HG03039 (cell line): ENCODE data around the gene HNRNPF.
A peak's percentile ranks its signal among the peaks of the same experiment; 100 is the strongest.
"Not testable (repeated sequence)": the region's sequence is repeated elsewhere in the genome, so short reads cannot be mapped to it uniquely, and the experiment has no call there.

Source experiments
- ATAC-seq: cut with Tn5 transposase; IDR thresholded peaks from one replicate; pipeline ENCODE4 v1.9.1; 2021; ENCODE audit warnings: mild to moderate bottlenecking, moderate library complexity; ENCODE audit not compliant: unreplicated experiment

Gene HNRNPF

DNA sequence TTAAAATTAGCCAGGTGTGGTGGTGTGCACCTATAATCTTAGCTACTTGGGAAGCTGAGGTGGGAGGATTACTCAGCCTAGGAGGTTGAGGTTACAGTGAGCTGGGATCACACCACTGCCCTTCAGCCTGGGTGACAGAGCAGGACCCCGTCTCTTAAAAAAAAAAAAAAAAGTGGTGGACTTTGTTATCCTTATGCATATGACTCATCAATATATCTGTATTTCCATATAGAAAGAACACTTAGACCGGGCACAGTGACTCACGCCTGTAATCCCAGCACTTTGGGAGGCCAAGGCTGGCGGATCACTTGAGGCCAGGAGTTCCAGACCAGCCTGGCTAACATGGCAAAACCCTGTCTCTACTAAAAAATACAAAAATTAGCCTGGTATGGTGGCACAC, 13.0 kb upstream of the HNRNPF start:
- ATAC-seq: not testable (repeated sequence)

GRCh38 chr10:43421519-43421918, 12.5 kb upstream of the HNRNPF start:
- ATAC-seq: no peak

DNA sequence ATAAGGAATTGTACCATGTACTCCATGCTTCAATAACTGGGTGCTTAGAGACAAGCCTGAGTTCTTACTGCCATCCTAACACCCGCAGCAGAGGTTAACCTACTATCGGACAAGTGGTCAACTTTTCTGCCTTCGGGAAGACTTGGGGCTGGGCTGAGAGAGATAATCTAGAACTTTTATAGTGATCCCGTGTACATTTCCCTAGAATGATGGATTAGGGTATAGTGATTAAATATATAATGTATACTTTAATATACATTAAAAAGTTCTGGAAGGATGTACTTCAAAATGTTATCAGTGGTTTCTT, 12.2 kb upstream of the HNRNPF start:
- no peak for ATAC-seq

GRCh38 chr10:43420369-43421200, 11.6 kb upstream of the HNRNPF start:
- peak; percentile 78 for ATAC-seq

GRCh38 chr10:43419997-43420368, 11.0 kb upstream of the HNRNPF start:
- ATAC-seq: no peak

GRCh38 chr10:43417950-43418768, 9.2 kb upstream of the HNRNPF start:
- ATAC-seq: no peak

- ATAC-seq: no peak
Measured at GRCh38 chr10:43415544-43415943, 6.6 kb upstream of the HNRNPF start.

- no peak for ATAC-seq
Measured at GRCh38 chr10:43411536-43411935, 2.5 kb upstream of the HNRNPF start.

GRCh38 chr10:43410345-43410744, 1.4 kb upstream of the HNRNPF start:
- ATAC-seq: no peak

DNA sequence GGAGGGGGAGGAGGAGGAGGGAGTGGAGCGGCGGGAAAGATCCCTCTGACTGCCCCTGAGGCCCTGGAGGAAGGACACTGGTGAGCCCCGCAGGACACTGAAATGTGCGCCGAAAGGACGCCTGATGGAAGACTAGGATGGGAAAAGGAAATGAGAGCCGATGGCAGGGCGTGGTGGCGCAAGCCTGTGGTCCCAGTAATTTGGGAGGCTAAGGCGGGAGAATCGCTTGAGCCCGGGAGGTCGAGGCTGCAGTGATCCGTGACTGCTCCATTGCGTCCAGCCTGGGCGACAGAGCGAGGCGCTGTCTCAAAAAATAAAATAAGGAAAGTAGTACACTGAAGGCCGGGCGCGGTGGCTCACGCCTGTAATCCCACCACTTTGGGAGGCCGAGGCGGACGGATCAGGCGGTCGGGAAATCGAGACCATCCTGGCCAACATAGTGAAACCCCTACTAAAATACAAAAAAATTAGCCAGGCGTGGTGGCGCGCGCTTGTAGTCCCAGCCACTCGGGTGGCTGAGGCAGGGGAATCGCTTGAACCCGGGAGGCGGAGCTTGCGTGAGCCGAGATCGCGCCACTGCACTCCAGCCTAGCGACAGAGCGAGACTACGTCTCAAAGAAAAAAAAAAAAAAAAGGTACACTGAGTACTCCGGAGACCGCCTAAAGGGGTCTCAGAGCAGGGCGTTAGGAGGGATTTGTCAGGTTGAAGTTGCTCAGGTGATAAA, 561 bp upstream of the HNRNPF start:
- ATAC-seq: no peak

DNA sequence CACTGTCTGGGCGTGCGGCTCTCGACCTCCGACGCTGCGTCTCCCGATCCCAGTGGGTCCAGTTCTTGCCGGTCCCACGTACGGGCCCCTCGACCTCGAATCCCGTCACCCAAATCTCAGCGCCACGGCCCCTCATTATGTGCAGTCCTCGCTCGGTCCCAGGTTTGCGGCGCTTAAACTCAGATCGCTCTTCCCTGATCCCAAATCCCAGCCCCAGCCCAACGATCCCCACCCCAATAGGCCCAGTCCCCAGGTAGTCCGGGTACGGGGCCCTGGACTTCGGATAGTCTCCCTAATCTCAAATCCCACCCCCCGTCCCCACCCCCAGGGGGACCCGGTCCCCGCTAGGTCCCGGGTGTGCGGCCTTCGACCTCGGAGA, 666 bp downstream of the HNRNPF start:
- no peak for ATAC-seq

DNA sequence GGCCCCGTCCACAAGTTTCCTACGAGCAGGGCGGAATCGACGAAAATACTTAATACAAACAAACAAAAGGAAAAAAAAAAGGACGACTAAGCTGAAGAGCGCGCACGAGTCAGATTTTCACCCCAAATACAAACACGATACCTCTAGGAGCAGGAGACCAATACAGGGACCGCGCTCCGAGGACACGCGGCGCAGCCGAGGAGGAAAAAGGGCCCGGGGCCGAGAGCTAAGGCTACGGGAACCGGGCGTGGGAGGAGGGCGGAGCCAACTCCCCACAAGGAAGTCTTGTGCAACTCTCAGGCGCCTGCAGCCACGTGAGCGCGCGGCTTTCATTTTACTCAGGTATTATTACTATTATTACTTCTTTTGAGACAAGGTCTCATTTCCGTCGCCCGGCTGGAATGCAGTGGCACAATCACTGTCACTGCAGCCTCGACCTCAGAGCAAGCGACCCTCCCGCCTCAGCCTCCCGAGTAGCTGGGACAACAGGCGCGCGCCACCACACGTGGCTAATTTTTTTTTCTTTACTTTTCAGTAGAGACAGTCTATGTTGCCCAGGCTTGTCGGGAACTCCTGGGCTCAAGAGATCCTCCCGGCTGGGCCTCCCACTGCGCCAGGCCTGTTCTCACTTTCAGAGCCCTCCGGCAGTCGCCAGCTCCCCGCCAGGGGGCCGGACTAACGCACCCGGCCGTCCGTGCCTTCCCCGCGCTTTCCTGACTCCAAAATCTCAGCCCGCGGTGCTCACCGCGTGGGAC, 1.2 kb downstream of the HNRNPF start:
- peak; percentile 42 for ATAC-seq

GRCh38 chr10:43407148-43407575, 1.8 kb downstream of the HNRNPF start:
- no peak for ATAC-seq

DNA sequence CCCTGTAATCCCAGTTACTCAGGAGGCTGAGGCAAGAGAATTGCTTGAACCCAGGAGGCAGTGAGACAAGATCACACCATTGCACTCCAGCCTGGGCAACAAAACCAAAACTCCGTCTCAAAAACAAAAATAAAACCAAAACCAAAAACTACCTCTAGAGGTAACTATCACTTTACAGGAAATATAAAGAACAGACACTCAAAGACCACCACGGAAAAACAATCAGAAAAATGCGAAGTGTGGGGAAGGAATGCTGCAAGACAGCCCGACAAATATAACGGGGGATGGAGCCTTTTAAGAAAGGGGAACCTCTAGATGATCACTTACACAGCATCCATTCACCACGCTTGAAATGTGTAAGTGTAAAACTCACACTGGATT, 4.3 kb downstream of the HNRNPF start:
- no peak for ATAC-seq

DNA sequence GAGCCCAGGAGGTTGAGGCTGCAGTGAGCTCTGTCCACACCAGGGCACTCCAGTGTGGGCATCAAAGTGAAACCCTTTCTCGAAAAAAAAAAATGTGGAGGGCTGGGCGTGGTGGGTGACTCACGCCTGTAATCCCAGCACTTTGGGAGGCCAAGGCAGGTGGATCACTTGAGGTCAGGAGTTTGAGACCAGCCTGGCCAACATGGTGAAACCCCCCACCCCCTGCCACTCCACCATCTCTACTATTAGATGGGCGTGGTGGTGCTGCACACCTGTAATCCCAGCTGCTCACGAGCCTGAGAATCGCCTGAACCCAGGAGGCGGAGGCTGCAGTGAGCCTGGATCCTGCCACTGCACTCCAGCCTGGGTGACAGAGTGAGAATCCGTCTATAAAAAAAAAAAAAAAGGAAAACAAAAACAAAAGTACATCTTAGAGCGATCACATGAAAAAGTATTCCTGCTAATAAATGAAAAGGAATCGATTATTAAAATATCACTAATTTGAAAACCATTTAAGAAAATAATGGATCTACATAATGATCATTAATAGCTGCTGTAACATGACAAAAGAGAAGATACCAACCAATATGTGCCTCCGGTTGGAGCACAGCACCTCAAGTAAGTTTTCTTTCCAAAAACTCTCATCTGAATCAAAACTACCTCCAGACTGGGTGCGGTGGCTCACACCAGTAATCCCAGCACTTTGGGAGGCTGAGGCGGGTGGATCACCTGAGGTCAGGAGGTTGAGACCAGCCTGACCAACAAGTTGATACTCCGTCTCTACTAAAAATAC, 4.9 kb downstream of the HNRNPF start:
- ATAC-seq: no peak

DNA sequence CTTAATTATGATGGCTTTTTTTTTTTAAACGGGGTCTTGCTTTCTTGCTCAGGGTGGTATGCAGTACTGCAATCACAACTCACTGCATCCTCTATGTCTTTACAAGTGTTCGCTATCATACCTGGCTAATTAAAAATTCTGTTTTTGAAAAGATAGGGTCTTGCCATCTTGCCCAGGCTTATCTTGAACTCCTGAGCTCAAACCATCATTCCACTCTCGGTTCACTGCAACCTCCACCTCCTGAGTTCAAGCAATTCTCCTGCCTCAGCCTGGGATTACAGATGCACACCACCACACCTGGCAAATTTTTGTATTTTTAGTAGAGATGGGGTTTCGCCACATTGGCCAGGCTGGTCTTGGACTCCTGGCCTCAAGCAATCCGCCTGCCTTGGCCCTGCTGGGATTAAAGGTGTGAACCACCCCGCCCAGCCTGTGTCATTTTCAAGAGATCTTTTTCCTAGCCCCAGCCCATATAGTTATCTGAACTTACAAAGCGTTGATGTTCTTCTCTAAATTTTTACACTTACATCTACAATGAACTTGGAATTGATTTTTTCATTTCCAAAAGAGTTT, 6.0 kb downstream of the HNRNPF start:
- no peak for ATAC-seq

DNA sequence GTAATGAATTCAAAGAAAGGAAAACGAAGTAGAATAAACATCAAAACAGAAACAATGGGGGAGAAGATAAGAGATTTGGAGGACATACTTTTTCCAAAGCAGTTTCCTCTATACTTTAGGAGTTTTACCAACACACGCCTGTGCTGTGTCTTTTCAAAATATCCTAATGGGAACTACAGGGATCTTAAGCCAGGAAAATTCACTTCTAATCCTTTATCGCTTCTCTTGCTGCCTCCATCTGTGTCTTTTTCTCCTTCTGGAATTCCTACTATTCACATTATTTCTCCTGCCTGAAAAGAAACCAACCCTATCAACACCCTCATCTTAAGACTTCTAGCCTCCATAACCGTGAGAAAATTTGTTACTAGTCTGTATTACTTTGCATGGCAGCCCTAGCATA, 6.8 kb downstream of the HNRNPF start:
- ATAC-seq: no peak

GRCh38 chr10:43401627-43402026, 7.4 kb downstream of the HNRNPF start:
- no peak for ATAC-seq

DNA sequence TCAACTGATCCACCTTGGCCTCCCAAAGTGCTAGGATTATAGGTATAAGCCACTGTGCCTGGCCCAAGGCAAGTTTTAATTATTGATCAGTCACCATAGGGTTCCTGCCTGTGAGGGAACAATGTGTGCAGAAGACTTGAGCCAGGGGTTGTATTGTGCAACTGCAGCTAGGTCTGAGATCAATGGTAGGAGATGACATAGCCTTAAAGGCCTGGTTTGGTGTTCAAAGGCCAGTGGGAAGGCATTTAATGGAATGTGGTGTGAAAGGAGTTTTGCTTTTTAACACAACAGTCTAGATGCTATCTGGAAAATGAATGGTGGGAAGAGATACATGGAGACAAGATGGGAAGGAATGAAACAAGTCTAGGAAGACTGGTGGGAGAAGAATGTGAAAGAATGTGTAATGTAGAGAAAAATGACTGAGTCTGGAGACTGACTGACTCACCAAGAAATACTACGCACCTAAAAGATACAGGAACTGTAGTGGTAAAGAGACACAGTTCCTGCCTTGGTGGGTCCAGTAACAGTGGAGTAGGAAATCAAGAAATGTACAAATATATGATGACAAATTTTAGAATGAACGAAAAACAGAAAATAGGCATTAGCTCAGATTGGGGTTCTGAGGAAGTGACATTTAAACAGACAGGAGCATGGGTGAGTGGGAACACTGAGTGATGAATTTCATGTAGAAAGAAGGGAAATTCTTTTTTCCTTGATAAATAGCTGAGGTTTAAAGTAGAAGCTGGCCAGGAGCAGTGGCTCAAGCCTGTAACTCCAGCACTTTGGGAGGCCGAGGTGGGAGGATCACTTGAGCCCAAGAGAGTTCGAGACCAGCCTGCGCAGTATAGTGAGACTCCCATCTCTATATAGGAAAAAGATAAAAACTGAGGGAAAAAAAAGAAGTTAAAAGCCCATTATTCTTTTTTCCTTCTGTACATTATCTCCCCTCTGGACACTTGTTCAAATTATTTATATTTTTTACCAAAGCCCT, 9.4 kb downstream of the HNRNPF start:
- ATAC-seq: no peak
